Neuronal stem cell (in vitro differentiated cells): ENCODE results near the gene TLCD3B.
"Not testable (repeated sequence)": the region's sequence is repeated elsewhere in the genome, so short reads cannot be mapped to it uniquely, and the experiment has no call there.

Experiments used
- DNase-seq: peaks from one replicate; pipeline ENCODE4 v3.0.0-alpha.2; 2013; ENCODE audit warnings: low spot score
- H2AFZ ChIP-seq: one replicate; pipeline ENCODE4 v1.6.1; 2013; ENCODE audit warnings: mild to moderate bottlenecking, low read length, inconsistent platforms
- H2AK5ac ChIP-seq: 2 replicates; pipeline ENCODE4 v1.6.1; 2013; ENCODE audit warnings: low read depth, mild to moderate bottlenecking, inconsistent platforms, low read length, moderate library complexity, mixed read lengths
- H2BK120ac ChIP-seq: 2 replicates; pipeline ENCODE4 v1.6.1; 2013; ENCODE audit warnings: low read depth, mild to moderate bottlenecking, inconsistent platforms, low read length, moderate library complexity, mixed read lengths
- H2BK12ac ChIP-seq: one replicate; pipeline ENCODE4 v1.6.1; 2013; ENCODE audit warnings: low read length, inconsistent platforms
- H2BK15ac ChIP-seq: 2 replicates; pipeline ENCODE4 v1.6.1; 2013; ENCODE audit warnings: mild to moderate bottlenecking, low read length, inconsistent platforms, mixed read lengths
- H2BK5ac ChIP-seq: one replicate; pipeline ENCODE4 v1.6.1; 2013; ENCODE audit warnings: inconsistent platforms, mild to moderate bottlenecking, low read length, moderate library complexity
- H3K14ac ChIP-seq: one replicate; pipeline ENCODE4 v1.6.1; 2013; ENCODE audit warnings: low read length, inconsistent platforms
- H3K18ac ChIP-seq: 2 replicates; pipeline ENCODE4 v1.6.1; 2013; ENCODE audit warnings: low read length, inconsistent platforms
- H3K23ac ChIP-seq: 2 replicates; pipeline ENCODE4 v1.6.1; 2013; ENCODE audit warnings: low read depth, mild to moderate bottlenecking, mixed read lengths, low read length, inconsistent platforms; ENCODE audit not compliant: poor library complexity
- H3K27ac ChIP-seq: replicated peaks from 3 replicates; pipeline ENCODE4 v1.5.1; 2013; ENCODE audit warnings: low read length, inconsistent platforms
- H3K27me3 ChIP-seq, 3 experiments: 2 replicates each; pipeline ENCODE4 v1.6.1; 2013; ENCODE audit warnings: low read length in 3 of 3, mild to moderate bottlenecking in 2 of 3, inconsistent platforms in 1 of 3, low read depth in 1 of 3, mixed read lengths in 1 of 3, moderate library complexity in 1 of 3; ENCODE audit not compliant: control insufficient read depth in 3 of 3, insufficient read depth in 3 of 3
- H3K36me3 ChIP-seq, 2 donors: replicated peaks in 1 of 2; 2 replicates each; pipeline ENCODE4 v1.6.1; 2013; ENCODE audit warnings: low read length in 2 of 2; ENCODE audit not compliant: control insufficient read depth in 2 of 2, insufficient read depth in 2 of 2
- H3K4ac ChIP-seq: 2 replicates; pipeline ENCODE4 v1.6.1; 2013; ENCODE audit warnings: inconsistent platforms, mild to moderate bottlenecking, low read length, moderate library complexity
- H3K4me1 ChIP-seq, 2 donors: 1 replicate in 1 of 2; 2 replicates in 1 of 2; pipeline ENCODE4 v1.6.1; 2013; ENCODE audit warnings: low read length in 2 of 2, low read depth in 1 of 2; ENCODE audit not compliant: control insufficient read depth in 2 of 2, insufficient read depth in 1 of 2
- H3K4me2 ChIP-seq: one replicate; pipeline ENCODE4 v1.6.1; 2013; ENCODE audit warnings: mild to moderate bottlenecking, low read length, inconsistent platforms; ENCODE audit not compliant: insufficient read depth, poor library complexity, severe bottlenecking
- H3K4me3 ChIP-seq, 2 donors: 2 replicates each; pipeline ENCODE4 v1.5.1; 2013; ENCODE audit warnings: low read length in 2 of 2, mild to moderate bottlenecking in 2 of 2, inconsistent platforms in 1 of 2, moderate library complexity in 1 of 2
- H3K79me1 ChIP-seq: one replicate; pipeline ENCODE4 v1.6.1; 2013; ENCODE audit warnings: low read depth, mild to moderate bottlenecking, inconsistent platforms, low read length, moderate library complexity
- H3K9ac ChIP-seq: one replicate; pipeline ENCODE4 v1.6.1; 2013; ENCODE audit warnings: mild to moderate bottlenecking, low read depth, low read length, inconsistent platforms; ENCODE audit not compliant: poor library complexity
- H3K9me3 ChIP-seq, 2 donors: replicated peaks in 1 of 2; 2 replicates each; pipeline versions ENCODE3 to v1.6.1; 2013; ENCODE audit warnings: low read length in 2 of 2, mild to moderate bottlenecking in 2 of 2, inconsistent platforms in 1 of 2, low read depth in 1 of 2, mixed read lengths in 1 of 2, moderate library complexity in 1 of 2; ENCODE audit not compliant: control insufficient read depth in 2 of 2, insufficient read depth in 1 of 2
- H4K8ac ChIP-seq: one replicate; pipeline ENCODE4 v1.6.1; 2013; ENCODE audit warnings: low read depth, mild to moderate bottlenecking, inconsistent platforms, low read length, moderate library complexity
- H4K91ac ChIP-seq: one replicate; pipeline ENCODE4 v1.6.1; 2013; ENCODE audit warnings: low read length, low read depth, mild to moderate bottlenecking, inconsistent platforms; ENCODE audit not compliant: poor library complexity
- WGBS, 2 donors: extraction: QIAGEN DNeasy Blood & Tissue Kit; methylation state at CpG; one replicate each; pipeline ENCODE4 v1.1.7; 2013; ENCODE audit warnings: missing lambda C conversion rate in 2 of 2, mixed read lengths in 1 of 2; ENCODE audit not compliant: insufficient read length in 2 of 2, insufficient replicate concordance in 1 of 2; ENCODE audit errors: extremely low coverage in 2 of 2; 5-methylcytosine and 5-hydroxymethylcytosine counted together

TLCD3B gene

DNA sequence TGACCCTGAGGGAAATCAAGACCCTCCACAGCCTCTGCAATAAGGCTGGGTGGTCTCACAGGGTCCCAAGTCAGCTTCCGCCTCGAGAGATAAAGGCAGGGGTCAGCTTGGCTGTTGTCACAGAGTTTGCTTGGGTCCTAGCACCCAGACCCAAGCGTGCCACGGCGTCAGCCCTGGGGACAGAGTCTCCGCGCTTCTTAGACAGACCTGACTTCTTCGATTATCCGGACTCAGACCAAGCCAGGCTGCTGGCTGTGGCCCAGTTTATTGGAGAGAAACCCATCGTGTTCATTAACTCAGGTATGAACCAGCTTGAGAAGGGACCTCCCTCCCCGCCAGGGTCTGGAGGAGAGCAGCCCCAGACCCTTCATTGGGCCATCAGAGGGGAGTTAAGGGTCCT, 7.5 kb downstream of the TLCD3B start:
- Histone ChIP-seq H3K27ac (no peak overlapping the region), H3K9ac (no peak overlapping the region), H2BK5ac (no peak overlapping the region), H3K23ac (no peak overlapping the region), H4K8ac (no peak overlapping the region), H3K79me1 (peaks cover 4% of the 10 kb centered on the region), H2BK12ac (no peak overlapping the region), H2AFZ (no peak overlapping the region), H2BK120ac (no peak overlapping the region), H3K36me3 (peaks cover 0 to 7% of the 10 kb centered on the region in 2 donors), H2AK5ac (no peak overlapping the region), H2BK15ac (no peak overlapping the region), H3K27me3 (peaks cover 0 to 14% (median 0%) of the 10 kb centered on the region in 3 experiments), H3K4me3 (no peak overlapping the region), H3K9me3 (no peaks in the 10 kb centered on the region), H3K14ac (no peak overlapping the region), H3K4me2 (no peak overlapping the region), H4K91ac (no peak overlapping the region), H3K4me1 (peaks cover 4% of the 10 kb centered on the region in 2 donors), H3K18ac (no peak overlapping the region), H3K4ac (no peak overlapping the region)
- DNase-seq = no peak
- WGBS, 2 donors = no CpG with 5 or more reads among the region's 11 CpGs

DNA sequence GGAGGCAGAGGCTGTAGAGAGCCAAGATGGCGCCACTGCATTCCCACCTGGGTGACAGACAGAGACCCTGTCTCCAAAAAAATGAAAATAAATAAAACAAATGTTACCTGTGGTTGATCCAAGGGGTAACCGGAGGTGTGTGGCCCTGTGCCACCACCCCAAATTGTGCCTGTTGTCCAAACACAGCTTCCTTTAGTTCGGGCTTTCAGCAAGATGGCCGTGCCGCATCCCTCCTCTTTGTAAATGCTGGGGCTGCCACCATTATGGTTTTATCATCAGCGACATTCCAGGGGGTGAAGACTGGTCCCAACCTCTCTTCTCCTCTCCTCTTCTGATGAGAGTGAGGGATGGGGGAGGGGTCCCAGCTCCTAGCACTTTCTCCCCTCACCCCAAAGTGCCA, 8.2 kb downstream of the TLCD3B start, which contains the start of gene C16orf92:
Gene C16orf92 (plus strand): TSS at position 312 of the 400 bp plus-strand sequence. CDS start 143 bp downstream, outside the sequence.
- Histone ChIP-seq H3K27ac (no peak within 1 kb of the TSS), H2BK120ac (no peak within 1 kb of the TSS)

DNA sequence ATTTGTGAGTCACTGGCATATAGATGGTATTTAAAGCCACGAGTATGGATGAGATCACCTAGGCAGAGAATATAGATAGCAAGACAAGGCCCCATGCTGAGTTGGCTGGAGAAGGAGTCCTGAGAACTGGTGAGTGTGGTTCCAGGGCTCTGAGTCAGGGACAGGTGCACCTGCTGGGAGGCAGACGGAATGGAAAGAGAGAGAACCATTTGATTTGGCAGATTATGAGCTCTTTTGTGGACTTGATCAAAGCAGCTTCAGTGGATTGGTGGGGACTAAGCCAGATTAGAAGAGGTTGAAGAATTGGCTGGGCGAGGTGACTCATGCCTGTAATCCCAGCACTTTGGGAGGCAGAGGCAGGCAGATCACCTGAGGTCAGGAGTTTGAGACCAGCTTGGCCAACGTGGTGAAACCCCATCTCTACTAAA, 12.3 kb downstream of the TLCD3B start:
- Histone ChIP-seq H4K8ac (no peak overlapping the region), H3K9ac (no peak overlapping the region), H3K4me3 (no peak overlapping the region), H3K14ac (no peak overlapping the region), H2AK5ac (no peak overlapping the region), H3K9me3 (no peaks in the 10 kb centered on the region), H3K27ac (no peak overlapping the region), H2BK12ac (no peak overlapping the region), H4K91ac (no peak overlapping the region), H3K18ac (no peak overlapping the region), H3K4me2 (no peak overlapping the region), H3K36me3 (no peaks in the 10 kb centered on the region), H3K79me1 (peaks cover 4% of the 10 kb centered on the region), H2BK5ac (no peak overlapping the region), H2AFZ (no peak overlapping the region), H3K23ac (no peak overlapping the region), H3K4ac (no peak overlapping the region), H2BK15ac (no peak overlapping the region), H3K27me3 (peaks cover 0 to 4% (median 0%) of the 10 kb centered on the region in 3 experiments), H2BK120ac (no peak overlapping the region), H3K4me1 (peaks cover 0 to 4% of the 10 kb centered on the region in 2 donors)
- DNase-seq = no peak
- no CpG with 5 or more reads among the region's 4 CpGs for WGBS, 2 donors

More for the DNA sequence above, 8.2 kb downstream of the TLCD3B start, which contains the start of gene C16orf92:
- Histone ChIP-seq H2AFZ (no peak within 1 kb of the TSS), H3K36me3 (peaks cover 0 to 7% of the 10 kb centered on the region in 2 donors), H3K18ac (no peak within 1 kb of the TSS), H3K79me1 (peaks cover 4% of the 10 kb centered on the region), H3K4me3 (no peak within 1 kb of the TSS), H4K8ac (no peak within 1 kb of the TSS), H3K27me3 (peaks cover 0 to 15% (median 0%) of the 10 kb centered on the region in 3 experiments), H3K9ac (no peak within 1 kb of the TSS), H3K9me3 (no peaks in the 10 kb centered on the region), H3K4me2 (no peak within 1 kb of the TSS), H3K4ac (no peak within 1 kb of the TSS), H2BK15ac (no peak within 1 kb of the TSS), H4K91ac (no peak within 1 kb of the TSS), H3K23ac (no peak within 1 kb of the TSS), H3K14ac (no peak within 1 kb of the TSS), H2BK12ac (no peak within 1 kb of the TSS), H2BK5ac (no peak within 1 kb of the TSS), H3K4me1 (peaks cover 0 to 4% of the 10 kb centered on the region in 2 donors), H2AK5ac (no peak within 1 kb of the TSS)
- WGBS, 2 donors = no CpG with 5 or more reads among the region's 6 CpGs
- DNase-seq = no peak

DNA sequence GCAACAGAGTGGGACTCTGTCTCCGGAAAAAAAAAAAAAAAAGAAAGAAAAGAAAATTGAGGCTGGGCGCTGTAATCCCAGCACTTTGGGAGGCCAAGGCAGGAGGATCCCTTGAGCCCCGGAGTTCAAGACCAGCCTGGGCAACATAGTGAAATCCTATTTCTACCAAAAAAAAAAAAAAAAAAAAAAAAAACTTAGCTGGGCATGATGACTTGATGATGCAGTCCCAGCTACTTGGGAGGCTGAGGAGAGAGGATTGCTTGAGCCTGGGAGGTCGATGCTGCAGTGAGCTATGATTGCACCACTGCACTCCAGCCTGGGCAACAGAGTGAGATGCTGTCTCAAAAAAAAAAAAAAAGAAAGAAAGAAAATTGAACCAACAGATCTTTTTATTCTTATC, 13.1 kb downstream of the TLCD3B start:
- H3K23ac ChIP-seq, H3K79me1 ChIP-seq, H3K14ac ChIP-seq, H2AK5ac ChIP-seq, H3K9me3 ChIP-seq, H3K9ac ChIP-seq, DNase-seq, H3K27ac ChIP-seq, H3K18ac ChIP-seq, H2BK15ac ChIP-seq, H2BK5ac ChIP-seq, H3K27me3 ChIP-seq, H3K36me3 ChIP-seq, H2AFZ ChIP-seq, H2BK12ac ChIP-seq, H3K4ac ChIP-seq, H3K4me2 ChIP-seq, H4K91ac ChIP-seq, H3K4me3 ChIP-seq, H4K8ac ChIP-seq, H3K4me1 ChIP-seq, H2BK120ac ChIP-seq: not testable (repeated sequence)
- no CpG with 5 or more reads among the region's 4 CpGs for WGBS, 2 donors
